ENCODE measurements around the gene LPCAT1. TPM values are rescaled to one million over a fixed set of nuclear protein-coding genes. Genes with fewer than 3 reads are reported as not detected.

Gene LPCAT1
- total RNA-seq, 4 donors from 2014 or later, result 7.7 to 44.8 (median 12.0) TPM

GRCh38 chr5:1565737-1566734, 42.3 kb upstream of the LPCAT1 start:
- Histone ChIP-seq H3K4me3 (no peak overlapping the region), H3K27me3 (peaks cover 0 to 8% (median 0%) of the 10 kb centered on the region in 4 donors), H3K36me3 (peaks cover 0 to 9% (median 0%) of the 10 kb centered on the region in 3 donors), H3K27ac (no peak overlapping the region), H3K4me1 (peaks cover 5 to 13% (median 12%) of the 10 kb centered on the region in 3 donors), H3K9me3 (no peaks in the 10 kb centered on the region)
- TF ChIP-seq POLR2A (IDR thresholded peaks at IDR 0.05), result no peak
- TF ChIP-seq, protein P1, sequence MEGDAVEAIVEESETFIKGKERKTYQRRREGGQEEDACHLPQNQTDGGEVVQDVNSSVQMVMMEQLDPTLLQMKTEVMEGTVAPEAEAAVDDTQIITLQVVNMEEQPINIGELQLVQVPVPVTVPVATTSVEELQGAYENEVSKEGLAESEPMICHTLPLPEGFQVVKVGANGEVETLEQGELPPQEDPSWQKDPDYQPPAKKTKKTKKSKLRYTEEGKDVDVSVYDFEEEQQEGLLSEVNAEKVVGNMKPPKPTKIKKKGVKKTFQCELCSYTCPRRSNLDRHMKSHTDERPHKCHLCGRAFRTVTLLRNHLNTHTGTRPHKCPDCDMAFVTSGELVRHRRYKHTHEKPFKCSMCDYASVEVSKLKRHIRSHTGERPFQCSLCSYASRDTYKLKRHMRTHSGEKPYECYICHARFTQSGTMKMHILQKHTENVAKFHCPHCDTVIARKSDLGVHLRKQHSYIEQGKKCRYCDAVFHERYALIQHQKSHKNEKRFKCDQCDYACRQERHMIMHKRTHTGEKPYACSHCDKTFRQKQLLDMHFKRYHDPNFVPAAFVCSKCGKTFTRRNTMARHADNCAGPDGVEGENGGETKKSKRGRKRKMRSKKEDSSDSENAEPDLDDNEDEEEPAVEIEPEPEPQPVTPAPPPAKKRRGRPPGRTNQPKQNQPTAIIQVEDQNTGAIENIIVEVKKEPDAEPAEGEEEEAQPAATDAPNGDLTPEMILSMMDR (IDR thresholded peaks at IDR 0.05), result no peak
- DNase-seq, result no peak
- WGBS, 2 donors, result 86 to 92% methylated on average over 5 to 10 of the region's 25 CpGs
- intact Hi-C loops (cut with DNase I), result no loop called here

DNA sequence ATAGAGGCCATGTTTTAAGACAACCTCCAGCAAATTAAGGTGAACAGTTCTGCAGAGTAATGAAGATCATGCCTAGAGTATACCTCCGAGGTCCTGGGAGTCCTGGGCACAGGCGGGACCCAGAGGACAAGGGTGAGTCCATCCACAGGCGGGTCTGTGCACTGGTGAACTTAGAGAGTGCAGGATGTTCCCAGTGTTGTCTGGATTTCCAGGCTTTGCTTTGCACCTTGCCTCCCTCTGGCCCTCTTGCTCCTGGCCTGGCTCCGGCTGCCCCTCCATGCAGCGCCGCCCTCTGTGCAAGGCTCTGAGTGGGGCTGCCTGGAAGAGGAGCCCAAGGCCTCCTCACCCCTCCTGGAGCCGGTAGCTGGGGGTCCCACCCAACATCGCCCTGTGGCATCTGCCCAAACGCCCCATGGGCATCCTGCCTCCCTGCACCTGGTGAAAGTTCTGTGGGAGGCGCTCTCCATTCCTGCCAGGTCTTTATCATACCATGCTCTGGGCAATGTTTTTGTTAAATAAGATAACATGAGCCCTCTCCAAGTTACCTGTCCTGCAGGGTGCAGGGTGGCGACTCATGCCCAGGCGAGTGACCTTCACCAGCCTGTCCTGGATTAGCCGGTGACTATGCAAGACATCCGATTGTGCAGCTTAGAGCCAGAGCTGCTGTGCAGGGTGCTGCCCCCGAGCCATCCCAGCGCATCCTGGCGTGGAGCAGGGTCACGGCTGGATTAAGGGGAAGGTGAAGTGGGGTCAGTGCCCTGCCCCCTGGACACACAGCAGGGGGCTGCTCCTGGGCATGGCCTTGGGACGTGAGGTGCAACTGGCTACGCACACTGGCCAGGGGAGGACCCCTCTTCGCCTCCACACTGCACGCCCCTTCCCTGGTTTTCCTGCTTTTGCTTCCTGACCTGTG, 41.3 kb upstream of the LPCAT1 start:
- H3K36me3 ChIP-seq, result no peaks in the 10 kb centered on the region
- intact Hi-C loops (cut with DNase I), result no loop called here
- DNase-seq, result no peak
- TF ChIP-seq POLR2A (IDR thresholded peaks at IDR 0.05), result no peak
- TF ChIP-seq, protein P1 (IDR thresholded peaks at IDR 0.05), result no peak
- WGBS, 2 donors, result 83 to 90% methylated on average over 2 to 5 of the region's 22 CpGs
- no peak overlapping the region for H3K27ac ChIP-seq
- H3K27me3 ChIP-seq, result peaks cover 0 to 18% (median 0%) of the 10 kb centered on the region in 4 donors
- H3K4me1 ChIP-seq, result peaks cover 5 to 13% (median 12%) of the 10 kb centered on the region in 3 donors
- H3K9me3 ChIP-seq, result no peaks in the 10 kb centered on the region
- H3K4me3 ChIP-seq, result no peak overlapping the region

GRCh38 chr5:1564182-1564748, 40.5 kb upstream of the LPCAT1 start:
- intact Hi-C loops (cut with DNase I), result no loop called here
- no peak for DNase-seq
- H3K9me3 ChIP-seq, result no peaks in the 10 kb centered on the region
- 27 to 35% methylated on average over 7 to 9 of the region's 14 CpGs for WGBS, 2 donors
- H3K27ac ChIP-seq, result no peak overlapping the region
- TF ChIP-seq, protein P1 (IDR thresholded peaks at IDR 0.05), result no peak
- TF ChIP-seq POLR2A (IDR thresholded peaks at IDR 0.05), result no peak
- H3K4me1 ChIP-seq, result peaks cover 5 to 13% (median 12%) of the 10 kb centered on the region in 3 donors
- peaks cover 0 to 22% (median 0%) of the 10 kb centered on the region in 4 donors for H3K27me3 ChIP-seq
- H3K4me3 ChIP-seq, result no peak overlapping the region
- no peaks in the 10 kb centered on the region for H3K36me3 ChIP-seq

- Histone ChIP-seq H3K9me3 (no peaks in the 10 kb centered on the region), H3K36me3 (no peaks in the 10 kb centered on the region), H3K4me1 (peaks cover 5 to 13% (median 12%) of the 10 kb centered on the region in 3 donors), H3K4me3 (no peak overlapping the region), H3K27ac (no peak overlapping the region), H3K27me3 (peaks cover 0 to 22% (median 0%) of the 10 kb centered on the region in 4 donors)
- TF ChIP-seq, protein P1 (IDR thresholded peaks at IDR 0.05), result no peak
- TF ChIP-seq POLR2A (IDR thresholded peaks at IDR 0.05), result no peak
- intact Hi-C loops (cut with DNase I), result no loop called here
- DNase-seq, result no peak
- 20 to 37% methylated on average over 3 to 5 of the region's 7 CpGs for WGBS, 2 donors
These were observed 39.9 kb upstream of the LPCAT1 start for GRCh38 chr5:1563617-1564181.
